Brain microvascular endothelial cell (primary cell): ENCODE data around the gene TTLL13.

Experiments used
- DNase-seq: peaks from one replicate; pipeline ENCODE4 v3.0.0-alpha.2; 2020
- H3K27ac ChIP-seq: fragments of 250-450 bp; sonication (Bioruptor Pico); 2 replicates; pipeline ENCODE4 v1.5.1; 2020; ENCODE audit warnings: mild to moderate bottlenecking, moderate library complexity
- H3K27me3 ChIP-seq: fragments of 250-450 bp; sonication (Bioruptor Pico); replicated peaks from 2 replicates; pipeline ENCODE4 v1.5.1; 2020; ENCODE audit warnings: mild to moderate bottlenecking
- H3K36me3 ChIP-seq: fragments of 250-450 bp; sonication (Bioruptor Pico); replicated peaks from 2 replicates; pipeline ENCODE4 v1.5.1; 2020; ENCODE audit warnings: mild to moderate bottlenecking
- H3K4me3 ChIP-seq: 2 replicates; pipeline ENCODE4 v1.5.1; 2011; ENCODE audit warnings: low read depth, mild to moderate bottlenecking, control low read depth, low read length, moderate library complexity
- in situ Hi-C: cut with HindIII; loops from 2 replicates; pipeline ENCODE4 v1.10.0; 2017; ENCODE audit warnings: low sequenced_read_pairs, low pct_ligation_motif_present
- TF ChIP-seq, protein P1 (sequence below): IDR thresholded peaks from 2 replicates; pipeline ENCODE4 v1.5.1; 2011; ENCODE audit warnings: low read depth, mild to moderate bottlenecking, moderate library complexity, low read length, control low read depth, inconsistent platforms; ENCODE audit errors: missing control alignments

TTLL13 gene

DNA sequence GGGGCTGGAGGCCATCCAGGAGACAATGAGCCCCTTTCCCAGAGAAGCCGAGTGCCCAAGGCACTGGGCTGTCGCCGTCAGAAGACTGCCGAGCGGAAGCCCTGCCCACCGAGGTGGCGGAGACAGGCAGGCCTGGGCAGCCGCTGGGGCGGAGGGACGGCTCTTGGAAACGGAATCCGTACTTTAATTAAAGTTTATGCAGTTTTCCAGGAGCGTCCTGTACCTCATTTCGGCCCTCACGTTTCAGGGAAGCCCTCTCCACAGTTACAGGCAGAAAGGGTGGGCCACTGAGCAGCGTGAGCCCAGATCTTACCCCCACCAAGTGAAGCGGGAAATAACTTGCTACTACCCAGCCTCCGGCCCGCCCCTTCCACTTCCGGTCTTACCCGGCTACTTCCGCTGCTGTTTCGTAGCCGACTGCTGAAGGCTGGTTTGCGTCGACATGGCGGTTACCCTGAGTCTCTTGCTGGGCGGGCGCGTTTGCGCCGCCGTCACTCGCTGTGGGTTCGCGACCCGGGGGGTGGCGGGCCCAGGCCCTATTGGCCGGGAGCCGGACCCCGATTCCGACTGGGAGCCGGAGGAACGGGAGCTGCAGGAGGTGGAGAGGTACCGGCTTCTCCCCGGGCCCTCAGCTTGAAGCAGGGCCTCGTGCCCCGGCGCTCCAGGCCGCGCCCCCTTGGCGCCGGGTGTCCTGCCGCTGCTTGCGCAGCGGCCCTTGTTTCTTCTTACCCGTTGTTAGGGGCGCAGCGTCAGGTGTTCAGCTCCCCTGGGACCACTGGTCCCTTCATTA lies 16.1 kb downstream of the TTLL13 start, which contains the start of gene NGRN:
NGRN (plus strand) TSS at position 402 of the 790 bp plus-strand sequence; CDS start at position 443, 41 bp downstream.
- DNase-seq: peak; percentile 87
- Histone ChIP-seq H3K4me3 (peak within 1 kb of the TSS; percentile 78), H3K36me3 (peaks cover 9% of the 10 kb centered on the region), H3K27me3 (no peaks in the 10 kb centered on the region), H3K27ac (peak within 1 kb of the TSS; percentile 95)
- in situ Hi-C loops: no loop called here
- TF ChIP-seq, protein P1, sequence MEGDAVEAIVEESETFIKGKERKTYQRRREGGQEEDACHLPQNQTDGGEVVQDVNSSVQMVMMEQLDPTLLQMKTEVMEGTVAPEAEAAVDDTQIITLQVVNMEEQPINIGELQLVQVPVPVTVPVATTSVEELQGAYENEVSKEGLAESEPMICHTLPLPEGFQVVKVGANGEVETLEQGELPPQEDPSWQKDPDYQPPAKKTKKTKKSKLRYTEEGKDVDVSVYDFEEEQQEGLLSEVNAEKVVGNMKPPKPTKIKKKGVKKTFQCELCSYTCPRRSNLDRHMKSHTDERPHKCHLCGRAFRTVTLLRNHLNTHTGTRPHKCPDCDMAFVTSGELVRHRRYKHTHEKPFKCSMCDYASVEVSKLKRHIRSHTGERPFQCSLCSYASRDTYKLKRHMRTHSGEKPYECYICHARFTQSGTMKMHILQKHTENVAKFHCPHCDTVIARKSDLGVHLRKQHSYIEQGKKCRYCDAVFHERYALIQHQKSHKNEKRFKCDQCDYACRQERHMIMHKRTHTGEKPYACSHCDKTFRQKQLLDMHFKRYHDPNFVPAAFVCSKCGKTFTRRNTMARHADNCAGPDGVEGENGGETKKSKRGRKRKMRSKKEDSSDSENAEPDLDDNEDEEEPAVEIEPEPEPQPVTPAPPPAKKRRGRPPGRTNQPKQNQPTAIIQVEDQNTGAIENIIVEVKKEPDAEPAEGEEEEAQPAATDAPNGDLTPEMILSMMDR: no peak

DNA sequence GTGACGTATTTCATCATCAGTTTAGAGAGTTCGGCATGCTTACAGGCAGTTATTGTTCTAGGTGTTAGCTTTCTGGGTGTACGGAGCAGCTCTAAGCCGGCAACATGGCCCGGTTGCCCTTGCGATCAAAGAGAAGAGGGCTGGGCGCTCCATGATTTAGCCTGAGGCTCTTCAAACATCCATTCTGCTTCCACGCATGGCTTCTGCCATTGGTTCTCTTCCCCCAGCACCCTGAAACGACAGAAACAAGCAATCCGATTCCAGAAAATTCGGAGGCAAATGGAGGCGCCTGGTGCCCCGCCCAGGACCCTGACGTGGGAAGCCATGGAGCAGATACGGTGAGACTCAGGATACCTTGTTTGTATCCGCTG lies 16.7 kb downstream of the TTLL13 start:
- TF ChIP-seq, protein P1: no peak
- Histone ChIP-seq H3K36me3 (peaks cover 15% of the 10 kb centered on the region), H3K27me3 (no peaks in the 10 kb centered on the region), H3K4me3 (peak overlapping the region; percentile 78), H3K27ac (peak overlapping the region; percentile 95)
- in situ Hi-C loops: no loop called here
- peak; percentile 20 for DNase-seq

DNA sequence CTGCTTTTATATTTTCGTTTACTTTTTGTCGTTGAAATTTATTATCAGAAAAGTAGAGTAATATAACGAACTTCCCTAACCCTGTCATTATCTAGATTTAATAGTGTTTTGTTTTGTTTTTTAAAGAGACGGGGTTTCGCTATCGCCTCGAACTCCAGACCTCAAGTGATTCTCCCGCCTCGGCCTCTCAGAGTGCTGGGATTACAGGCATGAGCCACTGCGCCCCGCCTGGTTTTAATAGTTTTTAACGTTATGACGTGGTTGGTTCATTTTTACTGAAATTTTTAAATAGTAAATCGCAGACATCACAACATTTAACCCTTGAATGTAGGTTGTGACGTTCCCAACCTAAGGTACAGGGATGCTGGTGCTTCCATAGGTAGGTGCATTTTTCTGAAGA lies 17.1 kb downstream of the TTLL13 start:
- DNase-seq: peak; percentile 41

DNA sequence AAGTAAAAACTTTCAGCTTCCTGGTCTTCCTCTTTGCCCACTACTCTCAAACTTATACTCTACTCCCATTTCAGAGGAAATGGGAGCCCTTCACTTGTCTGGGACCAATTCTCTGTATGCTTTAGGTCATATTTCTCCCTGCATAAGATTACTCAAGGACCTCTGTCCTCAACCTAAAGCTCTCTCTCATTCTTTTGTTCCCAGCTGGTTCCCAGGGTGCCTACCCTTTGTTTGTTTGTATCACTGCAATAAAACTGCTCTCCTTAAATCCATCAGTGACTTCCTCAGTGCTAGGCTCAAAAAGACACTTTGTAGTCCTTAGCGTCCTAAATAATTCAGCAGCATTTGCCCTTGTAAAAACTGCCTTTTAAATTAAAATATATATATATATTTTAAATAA lies 19.1 kb downstream of the TTLL13 start:
- no peak overlapping the region for H3K27ac ChIP-seq
- TF ChIP-seq, protein P1: no peak
- in situ Hi-C loops: no loop called here
- H3K36me3 ChIP-seq: peaks cover 37% of the 10 kb centered on the region
- no peak overlapping the region for H3K4me3 ChIP-seq
- no peak for DNase-seq
- no peaks in the 10 kb centered on the region for H3K27me3 ChIP-seq

More for the DNA sequence above, 17.1 kb downstream of the TTLL13 start:
- Histone ChIP-seq H3K4me3 (peak overlapping the region; percentile 78), H3K27me3 (no peaks in the 10 kb centered on the region), H3K27ac (peak overlapping the region; percentile 95), H3K36me3 (peaks cover 20% of the 10 kb centered on the region)
- TF ChIP-seq, protein P1: no peak
- in situ Hi-C loops: no loop called here

DNA sequence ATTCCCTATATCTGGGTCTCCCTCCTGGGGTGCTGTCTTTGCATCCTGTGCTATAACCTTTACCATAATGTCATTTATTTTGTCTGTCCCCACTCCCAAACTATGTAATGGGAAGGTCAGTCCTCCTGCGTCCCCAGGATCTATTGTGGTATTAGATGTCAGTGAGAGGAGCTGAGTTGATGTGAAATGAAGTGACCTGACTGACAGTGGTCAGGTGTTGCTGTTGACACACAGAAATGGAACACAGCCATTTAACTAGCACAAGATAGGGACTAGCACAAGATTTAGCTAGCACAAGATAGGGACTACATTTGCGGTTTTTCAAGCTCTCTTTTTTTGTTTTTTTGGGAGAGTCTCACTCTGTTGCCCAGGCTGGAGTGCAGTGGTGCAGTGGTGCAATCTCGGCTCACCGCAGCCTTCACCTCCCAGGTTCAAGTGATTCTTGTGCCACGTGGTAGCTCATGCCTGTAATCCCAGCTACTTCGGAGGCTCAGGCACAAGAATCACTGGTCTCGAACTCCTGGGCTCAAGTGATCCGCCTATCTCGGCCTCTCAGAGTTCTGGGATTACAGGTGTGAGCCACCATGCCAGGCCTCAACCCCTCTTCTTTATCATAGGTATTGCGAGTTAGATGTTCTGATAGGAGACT lies 21.3 kb downstream of the TTLL13 start:
- TF ChIP-seq, protein P1: no peak
- H3K27ac ChIP-seq: no peak overlapping the region
- DNase-seq: no peak
- no peak overlapping the region for H3K4me3 ChIP-seq
- H3K27me3 ChIP-seq: no peaks in the 10 kb centered on the region
- in situ Hi-C loops: no loop called here
- peaks cover 41% of the 10 kb centered on the region for H3K36me3 ChIP-seq
